ENCODE data around the gene GDI2.

- TF ChIP-seq CTCF (IDR thresholded peaks at IDR 0.05), result no peak
- no peak for TF ChIP-seq POLR2A (IDR thresholded peaks at IDR 0.05)
- no peak for TF ChIP-seq POLR2AphosphoS5 (IDR thresholded peaks at IDR 0.05; ENCODE audit: insufficient read depth in 1 of 2, low read depth in 1 of 2)
These were observed 17.6 kb upstream of the GDI2 start for GRCh38 chr10:5830629-5831445.
